IMR-90 (cell line): ENCODE results near the gene GBA2. TPM values are rescaled to one million over a fixed set of nuclear protein-coding genes. Genes with fewer than 3 reads are reported as not detected.

Experiments
- ATAC-seq: fragments of 200-7000 bp; cut with Tn5 transposase; 2 replicates; pipeline ENCODE4 v1.9.1; 2020; ENCODE audit warnings: low read depth, mild to moderate bottlenecking, moderate library complexity
- BruUV-seq: library from RNA; stranded (reverse); fragments of 400-500 nt; replicated peaks from 2 replicates; lab custom pipeline; 2021; lab: Mats Ljungman, UMichigan
- CTCF ChIA-PET: fragments of 300-600 bp; formaldehyde crosslinking; extraction: SDS; loops from one replicate; lab custom pipeline; 2021; ENCODE audit warnings: antibody characterized with exemption; lab: Yijun Ruan, JAX
- POLR2A ChIA-PET: fragments of 300-600 bp; sonication (Branson Sonifier 250); formaldehyde crosslinking; loops from one replicate; lab custom pipeline; 2022; ENCODE audit warnings: antibody characterized with exemption; ENCODE audit not compliant: unreplicated experiment; lab: Charles Lee
- DNase-seq: peaks from one replicate; pipeline ENCODE4 v3.0.0; 2013
- H2AFZ ChIP-seq: replicated peaks from 2 replicates; pipeline ENCODE3; 2013; ENCODE audit warnings: low read length, mild to moderate bottlenecking; ENCODE audit not compliant: poor library complexity
- H2AK5ac ChIP-seq: 2 replicates; pipeline ENCODE4 v1.6.1; 2013; ENCODE audit warnings: low read depth, low read length, inconsistent platforms
- H2AK9ac ChIP-seq: replicated peaks from 2 replicates; pipeline ENCODE3; 2013; ENCODE audit warnings: mild to moderate bottlenecking, low read depth, low read length, moderate library complexity; ENCODE audit not compliant: poor library complexity
- H2BK120ac ChIP-seq: 2 replicates; pipeline ENCODE4 v1.6.1; 2013; ENCODE audit warnings: low read depth, low read length, inconsistent platforms
- H2BK15ac ChIP-seq: 3 replicates; pipeline ENCODE4 v1.6.1; 2013; ENCODE audit warnings: low read depth, low read length, inconsistent platforms
- H2BK20ac ChIP-seq: 2 replicates; pipeline ENCODE4 v1.6.1; 2013; ENCODE audit warnings: low read depth, mild to moderate bottlenecking, inconsistent platforms, low read length, moderate library complexity
- H2BK5ac ChIP-seq: 2 replicates; pipeline ENCODE4 v1.6.1; 2013; ENCODE audit warnings: mild to moderate bottlenecking, low read depth, low read length, inconsistent platforms; ENCODE audit not compliant: poor library complexity, severe bottlenecking
- H3K14ac ChIP-seq: replicated peaks from 2 replicates; pipeline ENCODE4 v1.6.1; 2013; ENCODE audit warnings: low read depth, low read length, inconsistent platforms
- H3K18ac ChIP-seq: 2 replicates; pipeline ENCODE4 v1.6.1; 2013; ENCODE audit warnings: low read depth, low read length, control low read depth
- H3K23ac ChIP-seq: 2 replicates; pipeline ENCODE4 v1.6.1; 2013; ENCODE audit warnings: low read depth, low read length, inconsistent platforms
- H3K27ac ChIP-seq: 2 replicates; pipeline ENCODE4 v1.5.1; 2013; ENCODE audit warnings: mild to moderate bottlenecking, control low read depth, low read length; ENCODE audit not compliant: insufficient read depth
- H3K27me3 ChIP-seq: 2 replicates; pipeline ENCODE4 v1.6.1; 2013; ENCODE audit warnings: low read length; ENCODE audit not compliant: control insufficient read depth, insufficient read depth
- H3K36me3 ChIP-seq: 2 replicates; pipeline ENCODE4 v1.6.1; 2013; ENCODE audit warnings: low read length, mixed read lengths; ENCODE audit not compliant: control insufficient read depth, insufficient read depth
- H3K4ac ChIP-seq: 2 replicates; pipeline ENCODE4 v1.6.1; 2013; ENCODE audit warnings: low read depth, low read length, inconsistent platforms
- H3K4me1 ChIP-seq: 2 replicates; pipeline ENCODE4 v1.6.1; 2013; ENCODE audit warnings: low read length, mixed read lengths; ENCODE audit not compliant: control insufficient read depth, insufficient read depth
- H3K4me2 ChIP-seq: 2 replicates; pipeline ENCODE4 v1.6.1; 2013; ENCODE audit warnings: low read depth, mild to moderate bottlenecking, control low read depth, low read length, moderate library complexity
- H3K4me3 ChIP-seq: 2 replicates; pipeline ENCODE4 v1.5.1; 2013; ENCODE audit warnings: low read depth, mild to moderate bottlenecking, control low read depth, low read length, moderate library complexity; ENCODE audit not compliant: insufficient read depth
- H3K56ac ChIP-seq: 2 replicates; pipeline ENCODE4 v1.6.1; 2013; ENCODE audit warnings: low read length, inconsistent platforms; ENCODE audit not compliant: insufficient read depth; ENCODE audit errors: extremely low read depth
- H3K79me1 ChIP-seq, 2 experiments: 2 replicates each; pipeline ENCODE4 v1.6.1; 2013; ENCODE audit warnings: low read length in 2 of 2, inconsistent platforms in 1 of 2, low read depth in 1 of 2
- H3K9ac ChIP-seq: 2 replicates; pipeline ENCODE4 v1.6.1; 2013; ENCODE audit warnings: low read depth, low read length, control low read depth
- H3K9me1 ChIP-seq: 2 replicates; pipeline ENCODE4 v1.6.1; 2013; ENCODE audit warnings: low read length, inconsistent platforms; ENCODE audit not compliant: insufficient read depth
- H3K9me3 ChIP-seq: 2 replicates; pipeline ENCODE4 v1.6.1; 2013; ENCODE audit warnings: low read length; ENCODE audit not compliant: control insufficient read depth, insufficient read depth
- H4K20me1 ChIP-seq: 2 replicates; pipeline ENCODE4 v1.6.1; 2013; ENCODE audit warnings: low read length, inconsistent platforms; ENCODE audit not compliant: insufficient read depth
- H4K5ac ChIP-seq: 2 replicates; pipeline ENCODE4 v1.6.1; 2013; ENCODE audit warnings: mild to moderate bottlenecking, low read depth, low read length, control low read depth
- H4K8ac ChIP-seq, 2 experiments: 2 replicates each; pipeline ENCODE4 v1.6.1; 2013; ENCODE audit warnings: low read depth in 2 of 2, low read length in 2 of 2, control low read depth in 1 of 2, inconsistent platforms in 1 of 2
- H4K91ac ChIP-seq: 2 replicates; pipeline ENCODE4 v1.6.1; 2013; ENCODE audit warnings: low read depth, low read length, inconsistent platforms; ENCODE audit not compliant: insufficient read depth
- CEBPB ChIP-seq: IDR thresholded peaks from 2 replicates; pipeline ENCODE4 v1.6.1; 2012; ENCODE audit warnings: low read depth, low read length, improper control_type of control experiment
- FOS ChIP-seq: fragments of 150-350 bp; IDR thresholded peaks from 2 replicates; pipeline ENCODE4 v1.6.1; 2016; ENCODE audit warnings: low read depth, low read length
- MAFK ChIP-seq: IDR thresholded peaks from 2 replicates; pipeline ENCODE4 v1.6.1; 2012; ENCODE audit warnings: low read depth, low read length, improper control_type of control experiment
- NFE2L2 ChIP-seq: fragments of 150-350 bp; IDR thresholded peaks from 2 replicates; pipeline ENCODE4 v1.6.1; 2016; ENCODE audit warnings: low read depth, mild to moderate bottlenecking, low read length
- RAD21 ChIP-seq: IDR thresholded peaks from 2 replicates; pipeline ENCODE4 v1.6.1; 2012; ENCODE audit warnings: low read length, improper control_type of control experiment
- RCOR1 ChIP-seq: IDR thresholded peaks from 2 replicates; pipeline ENCODE4 v1.6.1; 2012; ENCODE audit warnings: mild to moderate bottlenecking, low read length, improper control_type of control experiment; ENCODE audit not compliant: insufficient replicate concordance
- RFX5 ChIP-seq: IDR thresholded peaks from 2 replicates; pipeline ENCODE4 v1.8.0; 2012; ENCODE audit warnings: low read depth, mild to moderate bottlenecking, low read length, moderate library complexity
- SMC3 ChIP-seq: fragments of 150-350 bp; IDR thresholded peaks from 2 replicates; pipeline ENCODE4 v1.6.1; 2016; ENCODE audit warnings: low read depth, mild to moderate bottlenecking, antibody characterized with exemption, low read length, moderate library complexity
- WGBS, 2 experiments: methylation state at CpG; one replicate each; pipeline versions ENCODE4 v1.1.5 to v1.1.7; 2013; ENCODE audit warnings: missing lambda C conversion rate in 2 of 2; ENCODE audit not compliant: insufficient read length in 1 of 2; ENCODE audit errors: extremely low coverage in 2 of 2; 5-methylcytosine and 5-hydroxymethylcytosine counted together
- dilution Hi-C: fragments of 300-500 bp; cut with HindIII; formaldehyde crosslinking; loops from one replicate; pipeline ENCODE4 v1.14.3; 2018; ENCODE audit warnings: low sequenced_read_pairs; ENCODE audit not compliant: unreplicated experiment
- in situ Hi-C: fragments of 300-500 bp; cut with MboI; formaldehyde crosslinking; loops from 3 replicates; pipeline ENCODE4 v1.14.3; 2019; ENCODE audit warnings: low sequenced_read_pairs, inconsistent platforms, mixed read lengths
- intact Hi-C: fragments of 100-400 bp; cut with micrococcal nuclease; formaldehyde crosslinking; loops from 2 replicates; pipeline ENCODE4 v1.10.0; 2022
- polyA plus RNA-seq, 3 experiments: library from polyadenylated mRNA; depleted of rRNA; stranded (reverse); fragments of >200 nt; gene quantifications; 2 replicates each; pipeline ENCODE4 v1.2.3, GENCODE V29; 2012; ENCODE audit warnings: low replicate concordance in 1 of 3
- total RNA-seq: library from RNA; depleted of rRNA; stranded (reverse); fragments of >200 nt; gene quantifications from 2 replicates; pipeline ENCODE4 v1.2.3, GENCODE V29; 2012
- TF ChIP-seq, protein P1 (sequence below): conservative IDR thresholded peaks from 2 replicates; pipeline ENCODE4 v1.5.1; 2012; ENCODE audit warnings: mild to moderate bottlenecking, low read depth, low read length, improper control_type of control experiment
- TF ChIP-seq, protein P2 (sequence below): fragments of 150-350 bp; IDR thresholded peaks from 2 replicates; pipeline ENCODE4 v1.6.1; 2017; ENCODE audit warnings: mild to moderate bottlenecking, antibody characterized with exemption, low read length, low read depth

The GBA2 gene
- total and polyA plus RNA-seq, 2 of the 4 experiments (the other 2 are of a cell fraction), result 18.1 to 38.2 TPM

DNA sequence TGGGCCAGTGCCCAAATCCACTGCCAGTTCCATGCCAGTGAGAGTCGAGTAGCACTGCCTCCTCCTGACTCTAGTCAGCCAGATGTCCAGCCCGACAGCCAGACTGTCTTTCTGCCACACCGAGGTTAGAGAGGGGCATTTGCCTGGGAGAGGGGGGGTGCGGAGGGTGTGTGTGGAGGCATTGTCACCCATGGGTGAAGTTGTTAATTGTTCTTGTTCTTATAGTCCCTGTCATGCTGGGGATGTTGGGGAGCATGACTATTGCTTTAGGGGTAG lies 1.2 kb upstream of the GBA2 start:
- Histone ChIP-seq H3K4me3 (0 out of 2 replicates have a peak overlapping the region, but pooled peaks have one; percentile 98), H3K9me1 (peaks cover 21% of the 10 kb centered on the region), H3K4me1 (peaks cover 14% of the 10 kb centered on the region), H4K5ac (no peak overlapping the region; the same call in 1 of the 2 replicates), H4K91ac (no peak overlapping the region), H4K20me1 (peaks cover 31% of the 10 kb centered on the region), H3K23ac (0 out of 2 replicates have a peak overlapping the region, but pooled peaks have one; percentile 57), H3K9me3 (no peaks in the 10 kb centered on the region), H2BK20ac (no peak overlapping the region), H2AFZ (no peak overlapping the region), H3K4me2 (peak overlapping the region; percentile 98), H2BK120ac (no peak overlapping the region), H3K27me3 (no peaks in the 10 kb centered on the region), H2BK5ac (no peak overlapping the region), H2AK5ac (peak overlapping the region; percentile 27; the same call in 1 of the 2 replicates), H3K14ac (no peak overlapping the region; the same call in 1 of the 2 replicates), H3K4ac (no peak overlapping the region; the same call in none of the 2 replicates), H3K79me1 (peaks cover 41 to 54% of the 10 kb centered on the region in 2 experiments), H3K9ac (0 out of 2 replicates have a peak overlapping the region, but pooled peaks have one; percentile 99), H2AK9ac (no peak overlapping the region), H4K8ac (peak overlapping the region in 1 of 2 experiments; percentile 100; a peak in 1 of 4 replicates), H3K18ac (no peak overlapping the region), H3K27ac (no peak overlapping the region), H2BK15ac (no peak overlapping the region), H3K56ac (no peak overlapping the region), H3K36me3 (peaks cover 38% of the 10 kb centered on the region)
- no TSS peak for BruUV-seq
- CTCF ChIA-PET, result interaction anchor here (0.6 kb wide), 1 partner anchor 115 kb away, joined by 3 read pairs; no protein-coding TSS in a partner anchor
- no peak for DNase-seq
- POLR2A ChIA-PET, result no interaction called here
- in situ Hi-C loops, result no loop called here
- dilution Hi-C loops, result no loop called here
- intact Hi-C loops, result no loop called here
- TF ChIP-seq, protein P1, sequence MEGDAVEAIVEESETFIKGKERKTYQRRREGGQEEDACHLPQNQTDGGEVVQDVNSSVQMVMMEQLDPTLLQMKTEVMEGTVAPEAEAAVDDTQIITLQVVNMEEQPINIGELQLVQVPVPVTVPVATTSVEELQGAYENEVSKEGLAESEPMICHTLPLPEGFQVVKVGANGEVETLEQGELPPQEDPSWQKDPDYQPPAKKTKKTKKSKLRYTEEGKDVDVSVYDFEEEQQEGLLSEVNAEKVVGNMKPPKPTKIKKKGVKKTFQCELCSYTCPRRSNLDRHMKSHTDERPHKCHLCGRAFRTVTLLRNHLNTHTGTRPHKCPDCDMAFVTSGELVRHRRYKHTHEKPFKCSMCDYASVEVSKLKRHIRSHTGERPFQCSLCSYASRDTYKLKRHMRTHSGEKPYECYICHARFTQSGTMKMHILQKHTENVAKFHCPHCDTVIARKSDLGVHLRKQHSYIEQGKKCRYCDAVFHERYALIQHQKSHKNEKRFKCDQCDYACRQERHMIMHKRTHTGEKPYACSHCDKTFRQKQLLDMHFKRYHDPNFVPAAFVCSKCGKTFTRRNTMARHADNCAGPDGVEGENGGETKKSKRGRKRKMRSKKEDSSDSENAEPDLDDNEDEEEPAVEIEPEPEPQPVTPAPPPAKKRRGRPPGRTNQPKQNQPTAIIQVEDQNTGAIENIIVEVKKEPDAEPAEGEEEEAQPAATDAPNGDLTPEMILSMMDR, result no peak
- TF ChIP-seq SMC3, result no peak
- no peak for TF ChIP-seq NFE2L2
- no peak for TF ChIP-seq RCOR1
- TF ChIP-seq, protein P2, sequence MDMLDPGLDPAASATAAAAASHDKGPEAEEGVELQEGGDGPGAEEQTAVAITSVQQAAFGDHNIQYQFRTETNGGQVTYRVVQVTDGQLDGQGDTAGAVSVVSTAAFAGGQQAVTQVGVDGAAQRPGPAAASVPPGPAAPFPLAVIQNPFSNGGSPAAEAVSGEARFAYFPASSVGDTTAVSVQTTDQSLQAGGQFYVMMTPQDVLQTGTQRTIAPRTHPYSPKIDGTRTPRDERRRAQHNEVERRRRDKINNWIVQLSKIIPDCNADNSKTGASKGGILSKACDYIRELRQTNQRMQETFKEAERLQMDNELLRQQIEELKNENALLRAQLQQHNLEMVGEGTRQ, result no peak
- TF ChIP-seq FOS, result no peak
- TF ChIP-seq CEBPB, result no peak
- TF ChIP-seq MAFK, result no peak
- no peak for TF ChIP-seq RAD21
- TF ChIP-seq RFX5, result no peak
- 77% methylated on average over 3 of the region's 4 CpGs; no CpG with 5 or more reads in 1 of the 2 experiments for WGBS, 2 experiments
- ATAC-seq, result no peak
